GM19099 (cell line): ENCODE results near the gene FGF10.

Experiments
- POLR2A ChIP-seq: IDR thresholded peaks from 3 replicates; pipeline ENCODE4 v1.6.1; 2011; ENCODE audit warnings: low read depth; ENCODE audit not compliant: insufficient read length; ENCODE audit errors: extremely low read depth

FGF10 gene

DNA sequence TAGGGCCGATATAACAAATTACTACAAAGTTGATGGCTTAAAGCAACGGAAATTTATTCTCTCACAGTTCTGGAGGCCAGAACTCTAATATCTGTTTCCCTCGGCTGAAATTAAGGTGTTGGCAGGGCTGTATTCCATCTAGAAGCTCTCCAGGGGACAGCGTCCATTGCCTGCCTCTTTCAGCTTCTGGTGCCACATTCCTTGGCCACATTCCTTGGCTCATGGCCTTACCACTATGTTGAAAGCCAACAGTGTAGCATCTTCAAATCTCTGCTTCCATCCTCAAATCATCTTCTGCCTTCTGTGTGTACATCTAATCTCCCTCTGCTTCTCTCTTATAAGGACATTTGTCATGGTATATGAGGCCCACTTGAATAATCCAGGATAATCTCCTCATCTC, 17.2 kb downstream of the FGF10 start:
- TF ChIP-seq POLR2A: no peak

GRCh38 chr5:44367203-44367602, 22.0 kb downstream of the FGF10 start:
- TF ChIP-seq POLR2A: no peak

DNA sequence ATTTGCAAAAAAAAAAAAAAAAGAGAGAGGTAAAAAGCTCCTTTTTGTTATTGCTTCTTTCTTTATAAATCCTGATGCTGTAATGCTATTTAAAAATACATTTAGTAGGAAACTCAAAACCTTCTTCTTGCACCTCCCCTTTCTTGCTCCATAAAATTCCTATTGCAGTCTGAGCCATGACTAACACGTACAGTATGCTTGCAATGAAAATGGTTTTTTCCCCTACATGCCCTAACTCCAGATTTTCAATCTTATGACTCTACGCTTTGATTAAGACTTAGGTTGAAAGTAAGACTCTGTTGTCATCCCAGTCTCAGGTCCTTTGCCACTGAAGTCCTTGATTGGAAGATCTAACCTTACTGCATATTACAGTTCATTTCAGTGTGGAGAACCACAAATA, 23.9 kb downstream of the FGF10 start:
- no peak for TF ChIP-seq POLR2A

DNA sequence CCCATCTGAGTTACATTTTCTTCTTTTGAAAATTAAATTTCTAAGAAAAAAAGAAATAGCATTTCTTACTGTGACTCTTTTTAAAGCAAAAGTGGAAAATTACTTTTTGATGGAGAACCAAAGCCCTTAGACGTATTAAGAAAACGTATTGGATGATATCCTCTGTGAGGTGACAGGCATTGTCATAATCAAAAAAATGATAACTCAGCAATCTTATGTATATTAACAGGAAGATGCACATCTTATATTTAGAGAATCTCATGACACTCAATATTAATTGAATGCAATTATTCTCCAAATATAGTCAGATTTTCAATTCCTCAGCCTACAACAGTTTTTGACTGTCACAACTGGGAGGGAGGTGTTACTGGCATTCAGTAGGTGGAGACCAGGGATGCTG, 25.1 kb downstream of the FGF10 start:
- TF ChIP-seq POLR2A: no peak

DNA sequence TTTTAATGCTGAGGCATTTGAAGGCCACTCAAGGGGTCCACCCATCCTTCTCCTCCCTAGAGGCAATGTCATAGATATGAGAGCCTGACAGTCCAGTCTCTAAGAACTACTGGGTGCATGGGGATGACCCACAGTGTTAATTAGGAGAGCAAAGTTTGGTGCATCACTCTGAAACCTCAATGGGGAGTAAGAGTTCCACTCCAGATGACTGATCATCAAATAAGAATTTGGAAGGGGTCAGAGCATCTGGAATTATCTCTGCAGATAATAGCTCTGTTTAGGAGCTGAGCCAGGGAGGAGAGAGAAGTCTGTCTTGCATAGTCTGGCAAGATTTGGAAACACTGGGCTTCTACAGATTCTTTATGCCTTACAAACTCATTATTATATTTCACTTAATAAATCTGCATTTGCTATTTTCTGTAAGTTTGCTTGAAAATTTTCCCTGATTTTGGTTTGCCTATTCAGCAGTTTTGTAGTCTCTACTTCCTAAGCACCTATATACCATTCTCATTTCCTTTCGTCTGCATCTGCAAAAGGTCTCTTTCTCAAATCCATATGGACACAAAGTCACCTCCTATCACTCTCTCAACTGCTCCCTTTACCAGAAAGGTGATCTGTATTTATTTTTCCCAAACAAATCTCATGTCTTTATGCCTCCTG, 27.7 kb downstream of the FGF10 start:
- TF ChIP-seq POLR2A: no peak

DNA sequence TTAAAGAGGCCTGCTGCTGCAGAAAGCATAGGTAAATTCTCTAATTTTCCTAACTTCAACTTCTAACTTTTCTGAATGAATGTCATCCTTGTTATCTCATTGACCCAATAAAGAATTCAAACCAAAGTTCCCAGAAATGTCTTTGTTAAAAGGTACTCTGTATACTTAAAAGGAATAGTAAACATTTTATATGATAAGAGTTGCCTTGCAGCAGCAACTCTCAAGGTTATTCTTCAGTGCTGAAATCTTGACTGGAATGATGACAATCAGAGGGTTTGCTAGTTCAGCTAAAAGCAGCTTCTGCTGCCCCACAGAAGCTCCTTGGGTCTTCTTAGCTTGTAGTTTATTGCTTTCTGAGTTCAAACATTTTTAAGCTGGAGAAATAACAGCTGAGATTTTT, 28.3 kb downstream of the FGF10 start:
- no peak for TF ChIP-seq POLR2A

DNA sequence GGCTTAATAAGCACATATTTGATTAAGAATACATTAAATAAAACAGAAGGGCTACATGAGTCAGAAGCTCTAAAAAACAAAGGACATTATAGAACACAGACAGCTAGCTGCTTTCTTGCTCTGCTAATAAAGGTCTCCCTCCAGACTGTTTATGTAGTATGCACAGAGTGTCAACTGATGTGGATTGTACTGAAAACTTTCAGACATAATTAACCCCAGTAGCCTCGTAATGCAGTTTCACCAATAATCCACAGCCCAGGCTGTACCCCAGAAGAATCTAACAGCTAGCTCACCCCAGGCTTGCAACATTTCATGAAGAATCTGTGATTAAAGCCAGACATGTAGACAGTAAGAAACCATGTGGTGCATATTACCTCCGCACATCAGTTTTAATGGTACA, 30.8 kb downstream of the FGF10 start:
- TF ChIP-seq POLR2A: no peak

DNA sequence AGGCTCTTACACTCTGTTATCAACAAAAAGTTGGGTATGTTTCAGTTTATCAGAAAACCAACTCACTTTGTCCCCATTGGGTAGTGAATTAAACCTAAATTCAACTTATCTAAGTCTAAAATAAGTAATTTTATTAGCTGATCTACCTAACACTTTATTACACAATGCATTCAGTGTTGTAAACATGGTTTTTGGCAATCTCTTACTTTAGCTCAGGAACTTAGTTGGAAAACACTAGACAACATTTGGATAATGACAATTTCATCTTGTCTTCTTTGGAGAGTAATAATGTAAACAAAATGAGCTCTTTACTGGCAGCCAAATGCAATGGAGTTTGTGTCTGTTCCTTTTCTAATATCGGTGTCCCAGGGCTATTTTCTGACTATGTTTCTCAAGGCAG, 33.0 kb downstream of the FGF10 start:
- TF ChIP-seq POLR2A: no peak

GRCh38 chr5:44345871-44346270, 43.3 kb downstream of the FGF10 start:
- no peak for TF ChIP-seq POLR2A

DNA sequence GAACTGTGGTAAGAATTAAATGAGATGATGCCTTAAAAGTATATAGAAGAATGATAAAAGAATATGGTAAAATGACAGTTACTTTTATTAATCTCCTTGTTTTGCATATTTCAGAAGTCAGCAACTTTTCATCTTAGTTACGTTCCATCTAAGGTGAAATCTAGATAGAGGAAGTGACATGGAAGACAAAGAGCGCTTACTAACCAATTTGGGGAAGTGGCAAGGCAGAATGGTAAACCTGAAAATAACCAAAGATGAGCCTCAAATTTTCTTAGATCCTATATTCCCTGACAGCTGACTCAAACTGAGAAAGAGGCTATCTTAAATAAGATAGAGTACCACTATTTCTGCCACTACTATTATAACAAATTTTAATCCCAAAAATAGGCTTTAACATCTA, 52.5 kb downstream of the FGF10 start:
- no peak for TF ChIP-seq POLR2A

DNA sequence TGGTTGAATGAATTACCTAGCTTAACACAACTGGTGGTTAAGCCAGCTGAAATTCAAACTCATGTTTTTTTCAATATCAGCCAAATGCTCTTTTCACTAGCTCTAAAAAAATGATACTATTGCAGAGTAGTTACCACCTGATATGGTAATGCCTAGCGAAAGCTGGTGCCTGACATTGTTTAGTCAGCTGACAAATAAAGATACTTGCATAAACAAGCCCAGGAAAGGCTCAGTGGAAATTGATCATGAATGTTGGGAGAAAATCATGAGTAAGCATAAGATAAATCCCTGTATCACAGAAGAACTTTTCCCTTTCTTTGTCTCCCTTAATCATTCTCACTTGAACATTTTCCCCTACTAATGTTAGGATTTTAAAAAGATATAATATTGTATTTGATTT, 54.6 kb downstream of the FGF10 start:
- no peak for TF ChIP-seq POLR2A

DNA sequence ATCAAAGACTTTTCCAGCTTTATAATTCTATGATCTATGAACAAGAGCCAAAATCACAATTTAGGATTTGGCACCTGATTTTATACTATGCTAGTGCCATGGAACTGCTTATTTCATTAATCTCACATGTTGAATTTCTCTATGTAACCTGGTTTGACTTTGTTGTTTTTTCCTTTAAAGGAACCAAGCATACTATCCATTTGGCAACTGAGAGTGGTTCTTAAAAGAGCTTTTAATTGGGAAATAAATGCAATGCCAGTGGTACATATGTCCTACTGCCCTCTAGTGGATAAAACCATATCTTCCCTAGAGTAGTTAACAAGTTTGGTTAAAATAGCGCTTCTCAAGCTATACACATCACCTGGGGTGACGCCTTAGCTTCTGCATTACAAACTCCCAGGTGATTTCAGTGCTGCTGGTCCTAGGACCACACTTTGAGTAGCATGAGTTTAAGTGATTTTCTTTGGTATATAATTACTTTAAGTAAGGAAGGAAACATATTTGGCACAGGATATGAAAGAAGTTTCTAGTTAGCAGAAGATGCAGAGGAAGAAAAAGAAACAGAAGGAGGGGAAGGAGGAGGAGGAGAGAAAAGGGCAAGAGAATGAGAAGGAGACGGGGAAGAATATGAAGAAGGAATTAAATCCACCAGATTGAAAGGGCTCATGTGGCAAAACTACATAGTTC, 56.8 kb downstream of the FGF10 start:
- TF ChIP-seq POLR2A: no peak

DNA sequence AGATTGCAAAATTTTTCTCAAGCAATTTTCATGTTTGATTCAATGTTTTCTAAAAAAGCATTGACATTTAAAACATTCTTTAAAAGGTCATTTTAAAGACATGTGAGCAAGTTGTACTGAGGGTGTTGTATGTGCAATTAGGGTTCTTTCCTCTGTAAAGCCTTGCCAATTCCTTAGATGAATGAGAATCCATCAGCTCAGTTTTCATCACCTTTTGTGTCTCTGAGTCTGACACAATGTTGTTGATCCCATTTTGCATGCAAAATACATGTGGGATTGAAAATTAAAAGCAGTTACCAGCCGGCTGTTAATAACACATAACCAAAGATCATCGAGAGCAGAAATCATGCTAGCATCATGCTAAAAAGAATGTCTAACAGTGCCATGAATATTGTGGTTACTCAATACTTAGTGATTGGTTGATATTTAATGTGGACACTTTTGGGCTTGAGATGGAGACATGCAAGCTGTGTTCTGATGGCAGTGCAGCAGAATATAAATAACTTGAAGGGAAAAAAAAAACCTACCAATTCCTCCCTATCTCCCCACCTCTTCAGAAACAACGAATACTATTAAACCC, 57.7 kb downstream of the FGF10 start:
- TF ChIP-seq POLR2A: no peak

DNA sequence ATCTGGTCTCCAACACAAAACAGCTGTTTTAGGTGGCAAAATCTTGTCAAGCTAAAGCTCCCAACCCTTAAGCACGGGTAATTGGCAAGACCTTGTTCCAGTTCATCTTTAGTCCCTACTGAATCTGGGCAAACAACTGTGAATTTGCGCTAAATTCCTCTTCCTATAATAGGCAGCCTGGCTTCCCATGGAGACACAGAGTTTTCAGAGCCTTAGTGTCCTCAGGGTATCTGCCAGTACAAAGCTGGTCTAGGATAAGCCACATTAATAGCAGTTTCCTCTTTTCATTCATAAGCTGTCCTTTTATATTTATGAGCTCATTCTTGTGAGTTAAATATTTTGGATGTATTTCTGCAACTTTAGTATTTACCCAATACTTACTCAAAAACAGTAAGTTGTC, 59.5 kb downstream of the FGF10 start:
- no peak for TF ChIP-seq POLR2A

DNA sequence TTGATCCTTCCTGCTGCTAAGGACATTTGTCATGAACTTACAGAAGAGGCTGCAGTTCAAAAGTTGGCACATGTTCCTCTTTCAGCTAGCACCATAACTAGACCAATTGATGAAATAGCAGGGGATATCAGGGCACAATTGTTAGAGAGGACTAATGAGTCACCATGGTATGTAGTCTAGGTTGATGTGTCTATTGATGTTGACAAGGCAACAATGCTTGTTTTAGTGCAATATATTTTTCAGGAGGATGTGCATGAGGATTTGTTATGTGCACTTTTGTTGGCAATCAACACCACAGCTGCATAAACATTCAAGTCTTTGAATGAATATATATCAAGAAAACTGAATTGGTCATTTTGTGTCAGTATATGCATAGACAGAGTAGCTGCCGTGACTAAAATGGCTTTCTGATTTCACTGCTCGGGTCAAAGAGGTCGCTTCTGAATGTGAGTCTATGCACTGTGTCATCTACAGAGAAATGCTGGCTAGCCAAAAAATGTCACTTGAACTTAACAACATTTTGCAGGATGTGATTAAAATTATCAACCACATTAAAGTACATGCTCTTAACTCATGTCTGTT, 68.0 kb downstream of the FGF10 start:
- no peak for TF ChIP-seq POLR2A

DNA sequence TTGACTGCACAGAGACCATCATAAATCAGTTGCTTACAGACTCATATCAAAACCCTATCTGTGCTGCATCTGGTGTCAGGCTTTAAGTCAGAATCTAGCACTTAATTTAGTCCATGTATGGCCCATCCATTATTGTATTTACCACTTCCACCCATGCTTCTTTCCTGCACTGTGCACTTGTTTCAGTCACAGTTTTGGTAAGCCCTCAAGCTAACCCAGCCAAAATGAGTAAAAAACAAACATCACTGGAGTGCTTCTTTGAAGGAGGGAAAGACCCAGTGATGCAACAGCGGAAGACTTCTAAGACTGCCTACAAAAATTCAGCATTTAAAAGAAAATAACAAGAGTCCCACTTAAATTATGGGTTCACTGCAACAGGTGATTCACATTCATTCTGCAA, 69.0 kb downstream of the FGF10 start:
- no peak for TF ChIP-seq POLR2A
